Aorta (tissue), 5 donors: ENCODE results near the gene MAP7. TPM values are rescaled to one million over a fixed set of nuclear protein-coding genes. Genes with fewer than 3 reads are reported as not detected.
A peak's percentile ranks its signal among the peaks of the same experiment; 100 is the strongest.

Source experiments
- ATAC-seq: fragments of 200-7000 bp; cut with Tn5 transposase; one replicate; pipeline ENCODE4 v1.9.1; 2022; ENCODE audit warnings: moderate library complexity; ENCODE audit not compliant: low FRiP score
- DNase-seq, 2 donors: peaks; one replicate each; pipeline ENCODE4 v3.0.0-alpha.2; 2020
- H3K27ac ChIP-seq, 2 donors: one replicate each; pipeline ENCODE4 v1.5.1; 2013; ENCODE audit warnings: low read length in 2 of 2, mild to moderate bottlenecking in 2 of 2, moderate library complexity in 2 of 2, control low read depth in 1 of 2, inconsistent platforms in 1 of 2, low read depth in 1 of 2
- H3K27me3 ChIP-seq, 2 donors: one replicate each; pipeline ENCODE4 v1.6.1; 2013; ENCODE audit warnings: control low read depth in 1 of 2, low read length in 1 of 2, mild to moderate bottlenecking in 1 of 2, moderate library complexity in 1 of 2; ENCODE audit not compliant: insufficient read depth in 2 of 2, control insufficient read depth in 1 of 2
- H3K36me3 ChIP-seq, 2 donors: one replicate each; pipeline ENCODE4 v1.6.1; 2013; ENCODE audit warnings: control low read depth in 1 of 2, low read length in 1 of 2, mild to moderate bottlenecking in 1 of 2; ENCODE audit not compliant: insufficient read depth in 2 of 2, control insufficient read depth in 1 of 2
- H3K4me1 ChIP-seq, 2 donors: one replicate each; pipeline ENCODE4 v1.6.1; 2013; ENCODE audit warnings: low read length in 2 of 2, control low read depth in 1 of 2, mild to moderate bottlenecking in 1 of 2, moderate library complexity in 1 of 2; ENCODE audit not compliant: insufficient read depth in 2 of 2, control insufficient read depth in 1 of 2
- H3K4me3 ChIP-seq, 2 donors: one replicate each; pipeline ENCODE4 v1.5.1; 2013; ENCODE audit warnings: low read length in 2 of 2, control low read depth in 1 of 2, mild to moderate bottlenecking in 1 of 2
- H3K9me3 ChIP-seq: one replicate; pipeline ENCODE4 v1.6.1; 2013; ENCODE audit warnings: mild to moderate bottlenecking, low read length; ENCODE audit not compliant: control insufficient read depth
- WGBS, 2 donors: extraction: QIAGEN DNeasy Blood & Tissue Kit; methylation state at CpG; one replicate each; pipeline ENCODE4 v1.1.7; 2013; 5-methylcytosine and 5-hydroxymethylcytosine counted together
- intact Hi-C, 2 donors: fragments of 100-400 bp; cut with DNase I; formaldehyde crosslinking; loops; one replicate each; pipeline versions ENCODE4 v1.14.2 to v1.15.0; 2022
- polyA plus RNA-seq, 2 donors: library from polyadenylated mRNA; stranded (reverse); fragments of 200-250 nt; gene quantifications; one replicate each; pipeline ENCODE4 v1.2.3, GENCODE V29; 2013
- total RNA-seq, 2 donors: library from RNA; stranded (reverse); fragmentation: NEBNext Ultra II Directional; extraction: Animal tissue kit (Norgen Biotek cat#: 25700); gene quantifications; one replicate each; pipeline ENCODE4 v1.2.1, GENCODE V29; 2021
- donor health status: healthy with polysubstance abuse.
- donor health status: Bipolar disorder and iron deficiency.
- donor health status: DM: no; HTN: no; CAD: no.
- donor health status: DM: no; HTN: no; CAD: no.
- donor health status: DM: yes; HTN: yes; CAD: no.

Gene MAP7
- total and polyA plus RNA-seq, 4 donors: 2.5 to 5.3 (median 3.3) TPM

GRCh38 chr6:136553166-136553787, 3.1 kb upstream of the MAP7 start:
- WGBS, 2 donors: 77 to 78% methylated on average over 5 of the region's 5 CpGs
- H3K27me3 ChIP-seq: no peaks in the 10 kb centered on the region
- intact Hi-C loops: no loop called here
- DNase-seq: no peak
- no peaks in the 10 kb centered on the region for H3K36me3 ChIP-seq
- H3K4me1 ChIP-seq: peaks cover 0 to 2% of the 10 kb centered on the region in 2 donors
- ATAC-seq: no peak
- no peak overlapping the region for H3K27ac ChIP-seq
- H3K9me3 ChIP-seq: no peaks in the 10 kb centered on the region
- no peak overlapping the region for H3K4me3 ChIP-seq

DNA sequence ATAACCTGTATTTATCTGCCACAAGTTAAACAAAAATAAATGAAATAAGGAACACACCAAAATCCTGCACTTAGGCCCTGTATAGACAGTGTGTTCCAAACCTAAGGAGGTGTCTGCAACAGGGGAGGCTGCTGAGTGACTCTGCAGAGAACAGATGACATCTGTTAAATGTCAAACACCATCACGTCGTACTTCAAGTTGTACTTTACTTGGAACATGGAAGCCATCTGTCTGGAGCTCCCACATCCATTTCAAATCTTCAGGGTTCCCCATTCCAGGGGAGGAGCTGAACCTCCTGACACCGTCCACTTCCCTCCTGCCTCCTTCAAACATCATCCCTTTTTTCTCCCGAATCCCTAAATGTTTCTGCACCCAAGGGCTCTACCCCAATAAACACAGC, 1.8 kb upstream of the MAP7 start:
- H3K9me3 ChIP-seq: no peaks in the 10 kb centered on the region
- DNase-seq (no peak), ATAC-seq (no peak)
- H3K36me3 ChIP-seq: no peaks in the 10 kb centered on the region
- intact Hi-C loops: no loop called here
- no peak overlapping the region for H3K4me3 ChIP-seq
- no peaks in the 10 kb centered on the region for H3K27me3 ChIP-seq
- 75 to 78% methylated on average over 4 of the region's 4 CpGs for WGBS, 2 donors
- no peak overlapping the region for H3K27ac ChIP-seq
- peaks cover 0 to 2% of the 10 kb centered on the region in 2 donors for H3K4me1 ChIP-seq

DNA sequence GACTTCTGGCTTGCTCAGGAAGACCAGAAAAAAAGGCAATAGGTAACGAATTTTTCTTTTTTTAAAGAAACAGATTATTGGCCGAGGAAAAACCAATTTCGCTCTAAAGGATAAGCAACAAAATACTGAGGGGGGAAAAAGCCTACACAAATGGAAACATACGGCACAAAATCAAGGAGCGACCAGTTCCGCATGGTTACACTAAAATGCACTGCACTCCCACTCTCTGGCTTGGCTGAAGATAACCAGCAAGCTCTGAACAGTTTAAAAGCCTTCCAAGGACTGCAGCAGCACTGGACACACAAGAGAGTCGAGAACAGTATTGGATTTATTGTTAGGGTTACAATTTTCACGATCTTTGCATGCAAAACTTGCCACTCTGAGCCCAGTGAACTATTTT, 881 bp upstream of the MAP7 start:
- Histone ChIP-seq H3K9me3 (no peaks in the 10 kb centered on the region), H3K4me3 (peak overlapping the region in 1 of 2 donors; percentile 56), H3K27ac (no peak overlapping the region), H3K36me3 (no peaks in the 10 kb centered on the region), H3K27me3 (no peaks in the 10 kb centered on the region), H3K4me1 (peaks cover 0 to 2% of the 10 kb centered on the region in 2 donors)
- 37 to 43% methylated on average over 8 of the region's 8 CpGs for WGBS, 2 donors
- DNase-seq: no peak
- ATAC-seq: no peak
- intact Hi-C loops: no loop called here

DNA sequence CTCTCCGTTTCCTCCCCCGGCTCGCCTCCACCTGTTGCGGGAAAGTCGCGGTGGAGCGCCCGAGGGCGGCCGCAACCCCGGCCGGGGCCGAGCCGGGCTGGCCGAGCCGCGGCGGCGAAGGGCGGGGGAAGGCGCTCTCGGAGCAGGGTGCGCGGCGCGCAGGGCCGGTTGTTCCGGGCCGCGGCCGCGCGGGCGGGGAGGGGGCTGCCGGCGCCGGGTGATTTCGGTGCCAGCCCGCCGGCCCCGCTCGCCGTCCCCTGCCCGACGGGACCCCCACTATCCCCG, 235 bp downstream of the MAP7 start:
- ATAC-seq: peak; percentile 71
- peak overlapping the region; percentile 56 for H3K4me3 ChIP-seq
- H3K9me3 ChIP-seq: no peaks in the 10 kb centered on the region
- peaks cover 0 to 2% of the 10 kb centered on the region in 2 donors for H3K4me1 ChIP-seq
- intact Hi-C loops: no loop called here
- no peaks in the 10 kb centered on the region for H3K36me3 ChIP-seq
- no peak overlapping the region for H3K27ac ChIP-seq
- H3K27me3 ChIP-seq: no peaks in the 10 kb centered on the region
- 0% methylated on average over 24 to 46 of the region's 46 CpGs for WGBS, 2 donors
- peak in 1 of 2 donors; percentile 79 for DNase-seq

GRCh38 chr6:136549300-136550044, 750 bp downstream of the MAP7 start:
- peak overlapping the region; percentile 56 for H3K4me3 ChIP-seq
- WGBS, 2 donors: 2% methylated on average over 39 to 42 of the region's 42 CpGs
- H3K27ac ChIP-seq: no peak overlapping the region
- no peaks in the 10 kb centered on the region for H3K27me3 ChIP-seq
- H3K4me1 ChIP-seq: peaks cover 0 to 2% of the 10 kb centered on the region in 2 donors
- H3K36me3 ChIP-seq: no peaks in the 10 kb centered on the region
- DNase-seq (peak in 1 of 2 donors; percentile 50), ATAC-seq (no peak)
- H3K9me3 ChIP-seq: no peaks in the 10 kb centered on the region
- intact Hi-C loops: no loop called here

DNA sequence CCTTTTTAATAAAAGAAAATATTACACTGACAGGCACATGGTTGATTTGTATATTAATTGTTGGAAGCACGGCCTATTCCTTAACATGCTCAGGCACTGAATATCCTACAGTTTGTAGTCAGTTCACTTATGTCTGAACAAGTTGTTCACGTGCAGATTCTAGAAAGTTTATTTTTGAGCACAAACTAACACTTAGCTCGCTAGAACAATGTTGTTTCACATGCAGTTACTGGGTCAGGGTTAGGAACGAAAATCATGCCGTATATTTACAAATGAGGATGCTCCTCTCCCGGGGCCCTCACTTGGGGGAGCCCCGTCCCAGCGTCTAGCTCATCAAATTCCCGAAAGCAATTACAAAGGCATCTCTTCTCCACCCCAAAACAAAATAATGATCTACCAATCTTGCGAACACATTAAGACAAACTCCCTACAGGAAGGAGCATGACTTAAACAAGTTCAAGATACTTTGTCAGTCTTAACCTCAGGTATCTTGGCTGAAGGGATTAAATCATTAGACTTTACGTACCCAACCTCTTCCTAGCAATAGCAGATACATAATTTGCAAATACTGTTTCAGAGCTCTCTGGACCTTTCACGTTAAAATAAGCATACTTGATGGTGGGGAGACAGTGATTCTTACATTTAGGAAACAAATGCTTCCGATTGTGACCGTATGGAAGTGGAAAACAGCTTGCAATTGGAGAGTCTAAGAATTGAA, 1.5 kb downstream of the MAP7 start:
- 85 to 88% methylated on average over 14 of the region's 14 CpGs for WGBS, 2 donors
- Histone ChIP-seq H3K27ac (no peak overlapping the region), H3K9me3 (no peaks in the 10 kb centered on the region), H3K4me1 (peaks cover 0 to 2% of the 10 kb centered on the region in 2 donors), H3K36me3 (no peaks in the 10 kb centered on the region), H3K4me3 (no peak overlapping the region), H3K27me3 (no peaks in the 10 kb centered on the region)
- DNase-seq (no peak), ATAC-seq (no peak)
- intact Hi-C loops: no loop called here

DNA sequence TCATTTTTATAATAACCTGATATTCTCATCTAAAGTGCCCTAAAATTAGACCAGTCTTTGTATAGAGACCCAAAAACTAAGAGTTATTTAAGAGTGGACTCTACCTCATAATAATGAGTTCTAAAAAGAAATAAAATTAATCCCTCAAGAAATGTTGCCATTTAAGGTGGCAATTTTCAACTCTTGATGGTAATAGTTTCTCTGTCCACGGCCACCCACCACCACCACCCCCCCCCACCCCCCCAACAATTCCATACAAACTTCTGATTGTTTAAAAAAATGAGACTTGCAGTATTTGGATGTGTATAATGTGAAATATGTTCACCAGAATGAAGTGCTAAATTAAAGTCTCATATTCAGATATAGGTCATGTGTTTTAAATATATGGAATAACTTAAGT, 2.4 kb downstream of the MAP7 start:
- Histone ChIP-seq H3K4me3 (no peak overlapping the region), H3K9me3 (no peaks in the 10 kb centered on the region), H3K36me3 (no peaks in the 10 kb centered on the region), H3K27me3 (no peaks in the 10 kb centered on the region), H3K27ac (no peak overlapping the region), H3K4me1 (peaks cover 0 to 2% of the 10 kb centered on the region in 2 donors)
- intact Hi-C loops: no loop called here
- DNase-seq (no peak), ATAC-seq (no peak)
- WGBS, 2 donors: 86 to 95% methylated on average over 1 of the region's 1 CpG

DNA sequence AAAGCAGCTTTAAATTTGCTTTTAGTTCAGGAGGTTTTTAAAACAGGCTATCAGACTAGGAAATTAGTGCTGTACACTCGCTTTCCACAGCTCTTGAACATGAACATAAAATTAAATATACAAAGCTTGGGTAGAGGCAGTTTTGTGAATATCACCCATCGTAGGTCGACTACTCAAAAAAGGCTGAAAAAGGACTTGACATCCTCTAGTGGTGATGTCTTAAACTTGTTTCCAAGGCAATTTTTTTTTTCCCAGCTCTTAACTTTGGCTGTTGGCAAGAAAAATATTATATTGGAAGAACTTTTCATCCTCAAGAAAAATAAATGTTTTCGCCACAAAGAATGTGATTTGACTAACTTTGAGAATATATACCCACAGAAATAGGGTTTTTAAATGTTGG, 2.9 kb downstream of the MAP7 start:
- DNase-seq: no peak
- H3K4me1 ChIP-seq: peaks cover 0 to 2% of the 10 kb centered on the region in 2 donors
- no peak overlapping the region for H3K4me3 ChIP-seq
- 33 to 37% methylated on average over 4 of the region's 4 CpGs for WGBS, 2 donors
- no peaks in the 10 kb centered on the region for H3K27me3 ChIP-seq
- H3K27ac ChIP-seq: no peak overlapping the region
- no peaks in the 10 kb centered on the region for H3K9me3 ChIP-seq
- intact Hi-C loops: no loop called here
- no peaks in the 10 kb centered on the region for H3K36me3 ChIP-seq
- no peak for ATAC-seq

DNA sequence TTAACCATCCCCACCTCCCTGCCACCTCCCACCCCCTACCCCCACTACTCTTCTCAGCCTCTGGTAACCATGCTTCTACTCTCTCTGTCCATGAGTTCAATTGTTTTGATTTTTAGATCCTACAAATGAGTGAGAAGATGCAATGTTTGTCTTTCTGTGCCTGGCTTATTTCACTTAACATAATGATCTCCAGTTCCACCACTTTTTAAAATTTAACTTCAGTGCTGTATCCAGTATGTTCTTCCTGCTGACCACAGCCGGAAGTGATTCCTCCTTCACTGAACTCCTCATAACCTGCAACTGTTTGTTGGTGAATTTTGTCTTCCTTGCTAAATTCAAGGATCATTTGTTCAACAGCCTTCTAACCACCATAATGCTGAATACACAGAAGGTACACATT, 3.9 kb downstream of the MAP7 start:
- WGBS, 2 donors: 89 to 100% methylated on average over 1 of the region's 1 CpG
- Histone ChIP-seq H3K36me3 (no peaks in the 10 kb centered on the region), H3K4me3 (no peak overlapping the region), H3K27ac (no peak overlapping the region), H3K4me1 (peaks cover 0 to 2% of the 10 kb centered on the region in 2 donors), H3K9me3 (no peaks in the 10 kb centered on the region), H3K27me3 (no peaks in the 10 kb centered on the region)
- no peak for ATAC-seq
- intact Hi-C loops: no loop called here
- DNase-seq: no peak
